HL-60 (cell line): Measurements from ENCODE around the gene ZNF236.
"Not testable (repeated sequence)": the region's sequence is repeated elsewhere in the genome, so short reads cannot be mapped to it uniquely, and the experiment has no call there.

Source experiments
- DNase-seq, 2 experiments: peaks; one replicate each; pipeline ENCODE4 v3.0.0-alpha.2; 2010 to 2020; ENCODE audit warnings: low read depth in 1 of 2, low spot score in 1 of 2
- H3K27ac ChIP-seq: fragments of 250-450 bp; sonication (Bioruptor Pico); replicated peaks from 2 replicates; pipeline ENCODE4 v1.5.1; 2020; ENCODE audit warnings: mild to moderate bottlenecking, moderate library complexity
- H3K27me3 ChIP-seq: fragments of 250-450 bp; sonication (Bioruptor Pico); 2 replicates; pipeline ENCODE4 v1.5.1; 2021; ENCODE audit warnings: mild to moderate bottlenecking, moderate library complexity; ENCODE audit not compliant: insufficient read depth, poor library complexity, severe bottlenecking
- H3K4me3 ChIP-seq: replicated peaks from 2 replicates; pipeline ENCODE4 v1.5.1; 2011; ENCODE audit warnings: mild to moderate bottlenecking, control low read depth, low read length; ENCODE audit not compliant: insufficient read depth
- GABPA ChIP-seq: IDR thresholded peaks from 2 replicates; pipeline ENCODE4 v1.6.1; 2012; ENCODE audit warnings: low read depth
- POLR2AphosphoS5 ChIP-seq: IDR thresholded peaks from 2 replicates; pipeline ENCODE4 v1.6.1; 2012; ENCODE audit warnings: low read depth
- REST ChIP-seq: IDR thresholded peaks from 2 replicates; pipeline ENCODE4 v1.6.1; 2012; ENCODE audit warnings: low read depth; ENCODE audit not compliant: insufficient replicate concordance
- SPI1 ChIP-seq: IDR thresholded peaks from 2 replicates; pipeline ENCODE4 v1.6.1; 2012; ENCODE audit warnings: low read depth, mild to moderate bottlenecking, borderline replicate concordance
- TF ChIP-seq, protein P1 (sequence below): IDR thresholded peaks from one replicate; pipeline ENCODE4 v1.5.1; 2011; ENCODE audit warnings: low read length, control low read depth, inconsistent platforms; ENCODE audit not compliant: insufficient read depth

The ZNF236 gene

GRCh38 chr18:76990343-76991020 is 168.1 kb downstream of the ZNF236 start:
- H3K27ac ChIP-seq, H3K27me3 ChIP-seq, DNase-seq, H3K4me3 ChIP-seq: not testable (repeated sequence)

DNA sequence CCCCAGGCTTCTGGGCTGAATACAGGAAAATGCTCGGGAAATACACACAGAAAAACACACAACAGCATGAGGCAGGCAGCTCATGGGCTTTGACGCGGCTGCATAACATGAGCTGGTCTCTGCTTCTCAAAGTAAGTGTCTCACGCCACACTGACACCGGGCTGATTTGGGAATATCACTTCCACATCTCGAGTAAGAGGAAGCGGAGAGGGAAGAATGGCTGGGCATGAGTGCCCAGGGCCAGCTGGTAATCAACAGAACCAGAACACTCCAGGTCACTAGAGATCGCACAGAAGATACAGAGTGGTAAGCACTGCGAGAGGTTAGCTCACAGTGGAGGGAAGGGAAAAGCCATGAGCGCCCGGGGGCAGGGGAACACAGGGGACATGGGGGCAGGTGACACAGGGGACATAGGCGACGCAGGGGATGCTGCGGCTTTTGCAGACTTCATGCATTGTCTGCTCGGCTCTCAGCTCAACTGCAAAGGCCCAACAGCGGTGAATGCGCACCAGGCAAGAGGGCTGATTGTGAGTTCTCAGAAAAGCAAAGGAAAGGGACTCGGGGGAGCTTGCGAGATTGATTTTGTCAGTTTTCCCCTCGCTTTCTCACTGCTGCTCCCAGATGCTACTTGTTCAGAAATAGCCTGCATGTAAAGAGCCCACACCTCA is 168.8 kb downstream of the ZNF236 start:
- Histone ChIP-seq H3K27ac (no peak overlapping the region), H3K27me3 (no peaks in the 10 kb centered on the region), H3K4me3 (no peak overlapping the region)
- DNase-seq, result no peak
- TF ChIP-seq, protein P1, sequence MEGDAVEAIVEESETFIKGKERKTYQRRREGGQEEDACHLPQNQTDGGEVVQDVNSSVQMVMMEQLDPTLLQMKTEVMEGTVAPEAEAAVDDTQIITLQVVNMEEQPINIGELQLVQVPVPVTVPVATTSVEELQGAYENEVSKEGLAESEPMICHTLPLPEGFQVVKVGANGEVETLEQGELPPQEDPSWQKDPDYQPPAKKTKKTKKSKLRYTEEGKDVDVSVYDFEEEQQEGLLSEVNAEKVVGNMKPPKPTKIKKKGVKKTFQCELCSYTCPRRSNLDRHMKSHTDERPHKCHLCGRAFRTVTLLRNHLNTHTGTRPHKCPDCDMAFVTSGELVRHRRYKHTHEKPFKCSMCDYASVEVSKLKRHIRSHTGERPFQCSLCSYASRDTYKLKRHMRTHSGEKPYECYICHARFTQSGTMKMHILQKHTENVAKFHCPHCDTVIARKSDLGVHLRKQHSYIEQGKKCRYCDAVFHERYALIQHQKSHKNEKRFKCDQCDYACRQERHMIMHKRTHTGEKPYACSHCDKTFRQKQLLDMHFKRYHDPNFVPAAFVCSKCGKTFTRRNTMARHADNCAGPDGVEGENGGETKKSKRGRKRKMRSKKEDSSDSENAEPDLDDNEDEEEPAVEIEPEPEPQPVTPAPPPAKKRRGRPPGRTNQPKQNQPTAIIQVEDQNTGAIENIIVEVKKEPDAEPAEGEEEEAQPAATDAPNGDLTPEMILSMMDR, result no peak
- TF ChIP-seq REST (no peak), GABPA (no peak), SPI1 (no peak), POLR2AphosphoS5 (no peak)

DNA sequence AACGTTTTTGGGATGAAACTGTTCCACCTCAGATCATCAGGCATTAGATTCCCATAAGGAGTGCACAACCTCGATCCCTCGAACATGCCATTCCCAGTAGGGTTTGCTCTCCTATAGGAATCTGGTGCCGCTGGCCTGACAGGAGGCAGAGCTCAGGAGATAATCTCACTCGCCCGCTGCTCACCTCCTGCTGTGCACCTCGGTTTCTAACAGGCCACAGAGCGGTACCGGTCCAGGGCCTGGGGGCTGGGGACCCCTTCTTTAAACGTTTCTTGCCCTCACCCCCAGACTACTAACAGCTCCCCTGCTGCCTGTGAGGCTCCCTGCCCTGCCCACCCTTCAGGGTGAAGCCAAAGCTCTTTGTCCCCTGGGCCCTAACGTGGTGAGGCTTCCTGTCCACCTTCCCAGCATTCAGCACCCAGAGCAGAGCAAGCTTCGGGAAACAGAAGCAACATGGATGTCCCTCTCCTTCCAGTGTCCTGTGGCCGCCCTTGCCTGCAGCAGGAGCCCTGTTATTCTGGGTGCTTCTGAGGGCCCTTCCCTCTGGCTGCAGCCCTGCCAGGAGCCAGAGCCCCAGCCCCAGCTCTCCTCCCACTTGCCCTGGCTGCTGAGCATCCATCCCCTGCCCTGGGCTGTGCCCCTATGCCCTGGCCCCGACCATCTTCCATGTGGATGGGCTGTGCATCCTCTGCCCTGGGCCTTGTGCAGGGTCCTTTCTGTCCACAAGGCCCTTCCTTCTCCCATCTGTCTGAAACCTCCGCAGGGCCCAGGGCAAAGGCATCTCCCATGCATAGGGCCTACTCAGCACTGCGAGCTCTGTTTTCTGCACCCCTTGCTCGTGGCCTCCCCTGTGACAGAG is 170.1 kb downstream of the ZNF236 start:
- H3K27ac ChIP-seq, result no peak overlapping the region
- no peak for DNase-seq
- TF ChIP-seq REST (no peak), POLR2AphosphoS5 (no peak), GABPA (no peak), SPI1 (no peak)
- TF ChIP-seq, protein P1, result no peak
- no peaks in the 10 kb centered on the region for H3K27me3 ChIP-seq
- no peak overlapping the region for H3K4me3 ChIP-seq

GRCh38 chr18:76993085-76993382 is 170.7 kb downstream of the ZNF236 start:
- H3K27ac ChIP-seq, result no peak overlapping the region
- H3K4me3 ChIP-seq, result no peak overlapping the region
- no peaks in the 10 kb centered on the region for H3K27me3 ChIP-seq
- no peak for DNase-seq
- TF ChIP-seq GABPA (no peak), REST (no peak), SPI1 (no peak), POLR2AphosphoS5 (no peak)
- TF ChIP-seq, protein P1, result no peak
